T-cell (primary cell): Measurements from ENCODE around the gene UQCRH. TPM values are rescaled to one million over a fixed set of nuclear protein-coding genes. Genes with fewer than 3 reads are reported as not detected.
"Not testable (repeated sequence)": the region's sequence is repeated elsewhere in the genome, so short reads cannot be mapped to it uniquely, and the experiment has no call there.

ENCODE experiments used
- ATAC-seq, 4 experiments: fragments of 200-7000 bp in 3 of 4; fragments of 150-1000 bp in 1 of 4; cut with Tn5 transposase; replicated peaks in 1 of 4; 1 replicate in 3 of 4; 2 replicates in 1 of 4; pipeline ENCODE4 v1.10.0; 2021; ENCODE audit warnings: moderate library complexity in 3 of 4, mild to moderate bottlenecking in 2 of 4, moderate number of reproducible peaks in 1 of 4
- CTCF ChIA-PET, 2 donors: fragments of 300-600 bp; sonication (Branson Sonifier 250); formaldehyde crosslinking; loops; one replicate each; lab custom pipeline; 2022; ENCODE audit warnings: antibody characterized with exemption in 2 of 2; lab: Charles Lee
- POLR2A ChIA-PET, 2 donors: fragments of 300-600 bp; sonication (Branson Sonifier 250); formaldehyde crosslinking; loops; one replicate each; lab custom pipeline; 2022; ENCODE audit warnings: antibody characterized with exemption in 2 of 2; lab: Charles Lee
- DNase-seq, 35 experiments: peaks; one replicate each; pipeline versions ENCODE4 v3.0.0 to v3.0.0-alpha.2; 2013 to 2023
- H3K27ac ChIP-seq: one replicate; pipeline ENCODE4 v1.5.1; 2013; ENCODE audit warnings: low read length
- H3K27me3 ChIP-seq, 2 experiments: replicated peaks in 1 of 2; 1 replicate in 1 of 2; 2 replicates in 1 of 2; pipeline versions ENCODE4 v1.6.1 to v1.7.0; 2013; ENCODE audit warnings: low read length in 1 of 2, mixed read lengths in 1 of 2; ENCODE audit not compliant: control insufficient read depth in 2 of 2, insufficient read depth in 2 of 2; ENCODE audit errors: extremely low read depth in 1 of 2
- H3K36me3 ChIP-seq, 2 donors: 1 replicate in 1 of 2; 2 replicates in 1 of 2; pipeline versions ENCODE4 v1.6.1 to v1.7.0; 2013; ENCODE audit warnings: low read length in 1 of 2; ENCODE audit not compliant: control insufficient read depth in 2 of 2, insufficient read depth in 1 of 2; ENCODE audit errors: extremely low read depth in 1 of 2
- H3K4me1 ChIP-seq, 2 experiments: 1 replicate in 1 of 2; 2 replicates in 1 of 2; pipeline versions ENCODE4 v1.6.1 to v1.7.0; 2013; ENCODE audit warnings: low read length in 2 of 2, mixed read lengths in 1 of 2; ENCODE audit not compliant: insufficient read depth in 2 of 2, control insufficient read depth in 1 of 2; ENCODE audit errors: extremely low read depth in 1 of 2
- H3K4me3 ChIP-seq, 2 donors: 1 replicate in 1 of 2; 2 replicates in 1 of 2; pipeline versions ENCODE4 v1.5.1 to v1.7.0; 2013; ENCODE audit warnings: mild to moderate bottlenecking in 2 of 2, low read length in 1 of 2, moderate library complexity in 1 of 2; ENCODE audit not compliant: control insufficient read depth in 1 of 2; ENCODE audit errors: extremely low read depth in 1 of 2
- H3K9me3 ChIP-seq: 2 replicates; pipeline ENCODE4 v1.7.0; 2013
- H3K27ac Mint-ChIP-seq, 2 donors: one replicate each; pipeline ENCODE4 v1.8.0; 2020 to 2021; ENCODE audit warnings: mild to moderate bottlenecking in 2 of 2, mixed read lengths in 2 of 2
- H3K27me3 Mint-ChIP-seq, 2 donors: one replicate each; pipeline ENCODE4 v1.8.0; 2021 to 2022; ENCODE audit warnings: mixed read lengths in 2 of 2
- H3K36me3 Mint-ChIP-seq: one replicate; pipeline ENCODE4 v1.8.0; 2021; ENCODE audit warnings: mixed read lengths
- H3K4me1 Mint-ChIP-seq, 3 donors: one replicate each; pipeline ENCODE4 v1.8.0; 2020 to 2022; ENCODE audit warnings: mixed read lengths in 3 of 3, mild to moderate bottlenecking in 1 of 3
- H3K4me3 Mint-ChIP-seq, 3 donors: one replicate each; pipeline ENCODE4 v1.8.0; 2020 to 2022; ENCODE audit warnings: mild to moderate bottlenecking in 3 of 3, mixed read lengths in 3 of 3, moderate library complexity in 3 of 3
- H3K9me3 Mint-ChIP-seq, 3 donors: one replicate each; pipeline ENCODE4 v1.8.0; 2020 to 2022; ENCODE audit warnings: mixed read lengths in 3 of 3
- WGBS: methylation state at CpG from one replicate; pipeline ENCODE4 v1.1.5; 2013; ENCODE audit warnings: missing lambda C conversion rate; ENCODE audit not compliant: insufficient coverage; 5-methylcytosine and 5-hydroxymethylcytosine counted together
- total RNA-seq, 35 experiments: library from RNA in 6 of 35; stranded (reverse) in 6 of 35; fragments of 120-200 nt in 1 of 35; gene quantifications; one replicate each; pipeline versions ENCODE4 v1.2.1 to v1.2.4 and lab custom pipeline; 2013 to 2026

The UQCRH gene
- total RNA-seq, 5 donors from 2014 or later (not counting 1 experiment from before 2014, with no cell fraction given) = 96.3 to 141 (median 127) TPM

DNA sequence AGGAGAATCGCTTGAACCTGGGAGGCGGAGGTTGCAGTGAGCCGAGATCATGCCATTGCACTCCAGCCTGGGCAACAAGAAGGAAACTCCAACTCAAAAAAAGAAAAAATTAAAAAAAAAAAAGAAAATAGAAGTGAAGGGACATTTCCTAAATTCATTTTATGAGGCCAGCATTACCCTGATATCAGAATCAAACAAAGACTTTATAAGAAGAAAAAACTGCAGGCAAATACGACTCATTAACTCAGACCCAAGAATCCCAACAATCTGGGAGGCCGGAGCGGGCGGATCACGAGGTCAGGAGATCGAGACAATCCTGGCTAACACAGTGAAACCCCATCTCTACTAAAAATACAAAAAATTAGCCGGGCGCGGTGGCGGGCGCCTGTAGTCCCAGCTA lies 33.9 kb downstream of the UQCRH start:
- H3K4me1 ChIP-seq = peaks cover 2 to 24% of the 10 kb centered on the region in 2 experiments
- CTCF ChIA-PET = not testable (repeated sequence)

DNA sequence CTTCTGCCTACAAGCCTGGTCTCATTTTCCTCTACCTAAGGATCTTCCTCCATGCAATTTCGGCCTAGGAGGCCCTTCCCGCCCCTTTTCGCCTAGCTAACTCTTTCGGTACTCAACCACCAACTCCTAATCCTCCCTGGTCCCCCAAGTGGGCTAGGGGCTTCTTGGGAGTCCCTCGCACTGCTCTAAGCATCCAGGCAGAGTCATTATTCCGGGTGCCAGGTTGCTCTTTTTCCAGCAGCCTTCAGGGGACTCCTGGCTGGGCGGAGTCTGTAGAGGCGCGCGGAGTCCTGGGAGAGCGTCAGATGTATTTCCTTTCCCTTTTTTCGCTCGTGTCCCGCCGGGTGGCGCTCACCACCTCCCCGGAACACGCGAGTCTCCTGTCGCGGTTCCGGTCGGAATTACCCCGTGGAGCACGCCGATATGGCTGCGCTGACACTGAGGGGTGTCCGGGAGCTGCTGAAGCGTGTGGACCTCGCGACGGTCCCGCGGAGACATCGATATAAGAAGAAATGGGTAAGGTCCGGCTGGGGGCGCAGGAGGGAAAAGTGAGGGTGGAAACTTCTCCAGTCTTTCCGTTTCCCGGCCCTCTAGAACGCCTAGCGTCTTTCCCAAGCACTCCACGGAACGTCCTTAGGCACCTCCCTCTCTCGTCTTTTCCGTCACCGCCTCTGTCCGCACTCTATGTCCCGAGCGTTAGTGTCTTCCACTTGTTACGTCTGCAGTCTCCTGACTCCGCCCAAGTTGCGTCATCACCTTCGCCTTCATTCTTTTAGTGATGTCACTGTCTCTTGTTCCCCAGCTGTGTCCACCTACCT lies 37.1 kb downstream of the UQCRH start, which contains the start of gene NSUN4:
TSS of gene NSUN4 (plus strand) at position 404 of the 818 bp plus-strand sequence. CDS start at position 424, 20 bp downstream.
- H3K36me3 ChIP-seq = peaks cover 0 to 23% of the 10 kb centered on the region in 2 donors
- Mint-ChIP-seq H3K4me1 (peaks cover 42 to 51% (median 44%) of the 10 kb centered on the region in 3 donors), H3K27ac (peak within 1 kb of the TSS; percentile 98 to 99), H3K36me3 (peaks cover 19% of the 10 kb centered on the region), H3K9me3 (no peaks in the 10 kb centered on the region), H3K27me3 (no peaks in the 10 kb centered on the region), H3K4me3 (peak within 1 kb of the TSS; percentile 93 to 100 (median 99))
- DNase-seq (peak; percentile 62 to 93 (median 84)), ATAC-seq (peak; percentile 86 to 95 (median 94))
- H3K27me3 ChIP-seq = no peaks in the 10 kb centered on the region
- WGBS = 2% methylated on average over 43 of the region's 53 CpGs
- CTCF ChIA-PET = interaction anchor here (0.6 to 1.8 kb wide), 9 partner anchors 8 to 391 kb away, joined by 3 to 9 read pairs (median 3); partner anchors contain the start of gene RAD54L (in 1 of the 2)
- H3K27ac ChIP-seq = peak within 1 kb of the TSS; percentile 98
- H3K9me3 ChIP-seq = no peaks in the 10 kb centered on the region
- POLR2A ChIA-PET = interaction anchor here (0.6 to 1.8 kb wide), 4 partner anchors 37 to 1706 kb away, joined by 4 to 7 read pairs (median 4); partner anchors contain the start of genes LRRC41 (in 2 of the 2) and UQCRH (in 2 of the 2)
- H3K4me1 ChIP-seq = peaks cover 2 to 27% of the 10 kb centered on the region in 2 experiments
- peak within 1 kb of the TSS; percentile 61 to 90 for H3K4me3 ChIP-seq

More for the DNA sequence above, 33.9 kb downstream of the UQCRH start:
- H3K27ac Mint-ChIP-seq, H3K27ac ChIP-seq, H3K36me3 Mint-ChIP-seq, H3K27me3 ChIP-seq, DNase-seq, H3K4me3 Mint-ChIP-seq, H3K9me3 ChIP-seq, H3K36me3 ChIP-seq, H3K4me3 ChIP-seq, ATAC-seq, H3K27me3 Mint-ChIP-seq, H3K9me3 Mint-ChIP-seq: not testable (repeated sequence)
- H3K4me1 Mint-ChIP-seq = peaks cover 28 to 29% (median 29%) of the 10 kb centered on the region in 3 donors
- no CpG with 5 or more reads among the region's 14 CpGs for WGBS
- POLR2A ChIA-PET = interaction anchor here in 1 of 2 donors (0.6 kb wide), 1 partner anchor 1445 kb away, joined by 7 read pairs; no protein-coding TSS in a partner anchor

DNA sequence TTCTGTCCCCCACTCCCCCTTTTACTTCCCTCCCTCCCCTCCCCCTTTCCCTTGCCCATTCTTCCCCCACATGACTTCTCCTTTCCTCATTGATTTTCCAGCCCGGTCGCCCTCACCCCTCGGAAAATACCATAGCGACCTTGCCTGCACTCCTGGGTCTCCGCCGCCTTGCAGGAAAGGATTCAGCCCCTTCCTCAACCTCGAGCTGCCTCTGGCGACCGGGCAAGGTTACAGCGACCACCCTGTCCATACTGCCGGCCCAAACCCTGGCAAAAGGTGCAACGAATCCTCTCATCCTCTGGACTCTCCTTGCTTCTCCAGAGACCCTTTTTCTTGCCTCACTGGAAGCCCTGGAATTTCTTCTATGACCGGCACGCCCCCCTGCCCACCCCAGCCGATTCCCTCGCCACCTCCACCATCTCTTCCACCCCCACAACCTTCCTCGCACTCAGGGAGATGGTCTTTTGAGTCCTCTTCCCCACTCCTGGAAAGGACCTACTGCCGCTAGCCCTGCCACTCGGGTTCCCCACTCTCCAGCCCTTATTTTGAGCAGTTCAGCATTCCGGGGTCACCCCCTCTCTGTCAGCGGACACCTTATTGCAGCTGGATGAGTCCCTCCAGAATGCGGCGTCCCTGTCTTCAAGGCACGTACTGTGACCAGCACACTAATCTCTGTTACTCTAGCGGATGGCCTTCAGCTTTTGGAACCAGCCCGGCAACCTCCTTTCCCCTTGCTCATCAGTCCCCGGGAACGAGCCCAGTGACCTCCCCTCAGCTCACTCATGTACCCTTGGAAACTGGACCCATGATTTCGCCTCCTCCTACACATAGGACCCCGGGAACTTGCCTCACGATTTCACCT lies 38.0 kb downstream of the UQCRH start:
- H3K4me1 Mint-ChIP-seq = peaks cover 42 to 51% (median 44%) of the 10 kb centered on the region in 3 donors
- H3K36me3 Mint-ChIP-seq = peaks cover 19% of the 10 kb centered on the region
- H3K27ac Mint-ChIP-seq = peak overlapping the region; percentile 98 to 99
- ChIA-PET POLR2A (interaction anchor here in 1 of 2 donors (0.5 to 0.8 kb wide), 2 partner anchors 38 to 94 kb away, joined by 3 to 4 read pairs; partner anchors contain the start of genes LRRC41, RAD54L and UQCRH), CTCF (interaction anchor here (0.5 to 1.8 kb wide), 6 partner anchors 38 to 390 kb away, joined by 3 to 9 read pairs (median 4); partner anchors contain the start of genes LRRC41 (in 1 of the 2), RAD54L (in 1 of the 2) and UQCRH (in 1 of the 2))
- H3K4me3 Mint-ChIP-seq = peak overlapping the region; percentile 93 to 100 (median 99)
- Histone ChIP-seq H3K27ac (peak overlapping the region; percentile 98), H3K36me3 (peaks cover 0 to 23% of the 10 kb centered on the region in 2 donors), H3K4me1 (peaks cover 2 to 27% of the 10 kb centered on the region in 2 experiments), H3K9me3 (no peaks in the 10 kb centered on the region), H3K4me3 (peak overlapping the region; percentile 61 to 90), H3K27me3 (no peaks in the 10 kb centered on the region)
- peak in 3 of 35 experiments; percentile 8 to 25 (median 13) for DNase-seq
- WGBS = 83% methylated on average over 31 of the region's 31 CpGs
- no peak for ATAC-seq
- H3K9me3 Mint-ChIP-seq = no peaks in the 10 kb centered on the region
- no peaks in the 10 kb centered on the region for H3K27me3 Mint-ChIP-seq

DNA sequence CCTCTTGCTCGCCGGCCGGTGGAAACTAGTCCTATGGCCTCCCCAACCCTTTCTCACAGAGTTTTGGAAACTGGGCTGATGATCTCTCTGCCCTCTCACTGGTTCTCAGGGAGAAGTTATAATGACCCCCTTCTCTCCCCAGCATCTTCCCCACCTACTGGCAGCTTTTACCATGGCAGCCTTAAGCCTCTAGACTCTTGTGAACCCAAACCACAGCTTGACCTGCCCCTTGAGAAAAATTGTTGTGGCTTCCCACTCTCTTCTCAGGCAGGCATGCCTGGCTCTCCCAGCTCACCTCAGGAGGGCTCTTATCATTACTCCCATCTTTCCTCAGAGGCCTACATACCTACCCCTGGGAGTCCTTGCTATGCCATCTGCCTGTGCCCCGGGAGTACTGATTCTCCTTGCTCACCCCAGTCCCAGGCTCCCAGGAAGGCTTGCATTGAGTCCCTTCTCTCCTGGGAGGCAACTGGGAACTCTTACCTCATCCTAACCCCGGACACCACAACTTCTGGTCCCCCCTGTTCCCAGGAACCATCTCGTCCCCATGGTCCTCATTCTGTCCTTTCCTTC lies 38.7 kb downstream of the UQCRH start:
- peaks cover 22% of the 10 kb centered on the region for H3K36me3 Mint-ChIP-seq
- CTCF ChIA-PET = interaction anchor here (0.5 to 1.6 kb wide), 3 partner anchors 39 to 95 kb away, joined by 3 to 6 read pairs (median 4); partner anchors contain the start of genes LRRC41 (in 1 of the 2) and UQCRH (in 1 of the 2)
- H3K27me3 Mint-ChIP-seq = no peaks in the 10 kb centered on the region
- peak overlapping the region; percentile 93 to 100 (median 99) for H3K4me3 Mint-ChIP-seq
- no peak overlapping the region for H3K4me3 ChIP-seq
- peak overlapping the region; percentile 98 to 99 for H3K27ac Mint-ChIP-seq
- DNase-seq = peak in 6 of 35 experiments; percentile 4 to 45 (median 22)
- H3K4me1 Mint-ChIP-seq = peaks cover 44 to 51% (median 44%) of the 10 kb centered on the region in 3 donors
- H3K27ac ChIP-seq = peak overlapping the region; percentile 98
- POLR2A ChIA-PET = no interaction called here
- peaks cover 2 to 27% of the 10 kb centered on the region in 2 experiments for H3K4me1 ChIP-seq
- WGBS = 98% methylated on average over 6 of the region's 6 CpGs
- no peaks in the 10 kb centered on the region for H3K9me3 ChIP-seq
- no peak for ATAC-seq
- H3K9me3 Mint-ChIP-seq = no peaks in the 10 kb centered on the region
- H3K36me3 ChIP-seq = peaks cover 0 to 30% of the 10 kb centered on the region in 2 donors
- H3K27me3 ChIP-seq = no peaks in the 10 kb centered on the region

DNA sequence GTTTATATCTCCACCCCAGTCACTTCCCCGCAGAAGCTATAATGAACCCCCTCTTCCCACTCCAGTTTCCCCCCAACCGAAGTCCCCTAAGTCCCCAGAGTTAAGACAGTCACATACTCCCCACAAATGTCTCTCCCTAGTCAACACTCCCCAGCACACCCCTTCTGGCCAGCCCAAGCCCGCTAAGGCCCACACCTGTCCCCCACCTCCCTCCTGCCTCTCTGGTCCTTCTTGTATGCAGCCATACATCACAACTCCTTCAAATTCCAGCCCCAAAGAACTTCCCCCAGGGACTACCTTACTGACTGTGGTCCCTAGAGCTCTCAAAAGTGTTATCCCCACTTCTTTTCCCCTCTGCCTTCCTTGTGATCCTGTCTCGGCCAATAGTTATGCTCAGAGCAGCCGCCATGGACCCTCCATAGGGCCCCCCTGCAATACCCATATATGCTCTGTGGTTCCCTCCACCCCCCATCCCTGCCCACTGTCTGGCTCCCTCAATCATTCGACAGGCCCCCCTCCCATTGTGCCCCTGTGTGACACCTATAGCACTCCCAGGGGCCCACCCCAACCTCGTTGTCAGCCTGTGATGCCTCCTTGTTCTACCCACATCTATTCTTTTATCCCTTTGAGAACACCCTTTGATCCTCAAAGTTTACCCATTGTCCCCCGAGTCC lies 39.3 kb downstream of the UQCRH start:
- peak overlapping the region; percentile 93 to 100 (median 99) for H3K4me3 Mint-ChIP-seq
- H3K27ac Mint-ChIP-seq = peak overlapping the region; percentile 9 to 98
- Histone ChIP-seq H3K27me3 (no peaks in the 10 kb centered on the region), H3K4me1 (peaks cover 2 to 27% of the 10 kb centered on the region in 2 experiments), H3K9me3 (no peaks in the 10 kb centered on the region), H3K27ac (peak overlapping the region; percentile 98), H3K36me3 (peaks cover 0 to 34% of the 10 kb centered on the region in 2 donors), H3K4me3 (no peak overlapping the region)
- no peaks in the 10 kb centered on the region for H3K27me3 Mint-ChIP-seq
- no peak for DNase-seq
- 88% methylated on average over 7 of the region's 8 CpGs for WGBS
- peaks cover 22% of the 10 kb centered on the region for H3K36me3 Mint-ChIP-seq
- H3K4me1 Mint-ChIP-seq = peaks cover 47 to 54% (median 48%) of the 10 kb centered on the region in 3 donors
- no peaks in the 10 kb centered on the region for H3K9me3 Mint-ChIP-seq
- ChIA-PET CTCF (interaction anchor here (0.5 to 1.6 kb wide), 3 partner anchors 39 to 96 kb away, joined by 3 to 6 read pairs (median 6); partner anchors contain the start of genes LRRC41 (in 1 of the 2) and UQCRH (in 1 of the 2)), POLR2A (no interaction called here)
- ATAC-seq = no peak
